Measurements from ENCODE around the gene FAM149A. TPM values are rescaled to one million over a fixed set of nuclear protein-coding genes. Genes with fewer than 3 reads are reported as not detected.

Gene FAM149A
- total RNA-seq = 10 to 100 TPM in 3 of 4 donors, 1 to 10 TPM in 1; 7.8 to 20.1 (median 13.8) TPM

DNA sequence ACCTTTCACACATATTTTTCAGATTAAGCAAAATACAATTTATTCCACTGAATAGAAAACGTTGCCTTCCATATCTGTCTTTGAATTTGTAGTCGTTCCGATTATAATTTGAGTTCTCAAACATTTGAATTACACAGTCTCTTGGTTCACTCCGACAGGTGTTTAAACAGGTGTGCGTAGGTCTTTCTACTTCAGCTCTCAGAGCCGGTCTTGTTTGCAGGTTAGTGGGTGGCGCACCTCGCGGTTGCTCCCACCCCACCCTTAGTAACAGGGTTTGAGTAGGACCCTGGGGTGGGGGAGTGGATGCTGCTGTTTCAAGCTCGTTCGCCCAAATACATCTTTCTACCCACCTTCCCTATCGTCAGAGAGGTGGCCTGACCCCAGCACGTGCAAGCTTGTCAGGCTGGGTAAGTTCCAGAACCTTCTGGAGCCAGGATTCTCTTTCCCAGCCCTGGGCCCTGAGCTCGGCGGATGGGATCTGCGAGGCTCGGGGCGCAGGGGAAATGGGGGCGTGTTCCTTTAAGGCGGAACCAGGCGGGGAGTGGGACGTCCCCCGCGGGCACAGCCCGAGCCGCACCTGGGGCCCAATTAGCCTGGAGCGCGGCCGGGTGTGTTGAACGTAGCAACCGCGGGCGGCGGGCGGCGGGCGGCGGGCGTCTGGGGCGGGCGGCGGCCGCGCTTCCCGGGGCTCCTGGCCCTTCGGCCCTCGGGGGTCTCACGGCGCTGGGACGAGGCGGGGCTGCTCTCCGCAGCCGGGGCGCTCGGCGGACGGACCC is at the start of gene FAM149A:
TSS of gene FAM149A (plus strand) at position 591 of the 776 bp plus-strand sequence.
- WGBS, 2 donors = 30 to 33% methylated on average over 31 to 33 of the region's 57 CpGs
- peak within 1 kb of the TSS in 2 of 4 donors; percentile 52 to 62 for H3K27ac ChIP-seq
- peak within 1 kb of the TSS; percentile 53 to 61 (median 58) for H3K4me3 ChIP-seq
- TF ChIP-seq, protein P1, sequence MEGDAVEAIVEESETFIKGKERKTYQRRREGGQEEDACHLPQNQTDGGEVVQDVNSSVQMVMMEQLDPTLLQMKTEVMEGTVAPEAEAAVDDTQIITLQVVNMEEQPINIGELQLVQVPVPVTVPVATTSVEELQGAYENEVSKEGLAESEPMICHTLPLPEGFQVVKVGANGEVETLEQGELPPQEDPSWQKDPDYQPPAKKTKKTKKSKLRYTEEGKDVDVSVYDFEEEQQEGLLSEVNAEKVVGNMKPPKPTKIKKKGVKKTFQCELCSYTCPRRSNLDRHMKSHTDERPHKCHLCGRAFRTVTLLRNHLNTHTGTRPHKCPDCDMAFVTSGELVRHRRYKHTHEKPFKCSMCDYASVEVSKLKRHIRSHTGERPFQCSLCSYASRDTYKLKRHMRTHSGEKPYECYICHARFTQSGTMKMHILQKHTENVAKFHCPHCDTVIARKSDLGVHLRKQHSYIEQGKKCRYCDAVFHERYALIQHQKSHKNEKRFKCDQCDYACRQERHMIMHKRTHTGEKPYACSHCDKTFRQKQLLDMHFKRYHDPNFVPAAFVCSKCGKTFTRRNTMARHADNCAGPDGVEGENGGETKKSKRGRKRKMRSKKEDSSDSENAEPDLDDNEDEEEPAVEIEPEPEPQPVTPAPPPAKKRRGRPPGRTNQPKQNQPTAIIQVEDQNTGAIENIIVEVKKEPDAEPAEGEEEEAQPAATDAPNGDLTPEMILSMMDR (IDR thresholded peaks at IDR 0.05) = no peak
- TF ChIP-seq EP300 (IDR thresholded peaks at IDR 0.05) = no peak
- TF ChIP-seq POLR2A (IDR thresholded peaks at IDR 0.05) = no peak
- peaks cover 0 to 17% (median 10%) of the 10 kb centered on the region in 4 donors for H3K4me1 ChIP-seq
- H3K36me3 ChIP-seq = no peaks in the 10 kb centered on the region
- no peaks in the 10 kb centered on the region for H3K9me3 ChIP-seq
- no peak for DNase-seq (ENCODE audit: low spot score in 2 of 2)
- H3K27me3 ChIP-seq = peaks cover 0 to 19% of the 10 kb centered on the region in 2 donors

DNA sequence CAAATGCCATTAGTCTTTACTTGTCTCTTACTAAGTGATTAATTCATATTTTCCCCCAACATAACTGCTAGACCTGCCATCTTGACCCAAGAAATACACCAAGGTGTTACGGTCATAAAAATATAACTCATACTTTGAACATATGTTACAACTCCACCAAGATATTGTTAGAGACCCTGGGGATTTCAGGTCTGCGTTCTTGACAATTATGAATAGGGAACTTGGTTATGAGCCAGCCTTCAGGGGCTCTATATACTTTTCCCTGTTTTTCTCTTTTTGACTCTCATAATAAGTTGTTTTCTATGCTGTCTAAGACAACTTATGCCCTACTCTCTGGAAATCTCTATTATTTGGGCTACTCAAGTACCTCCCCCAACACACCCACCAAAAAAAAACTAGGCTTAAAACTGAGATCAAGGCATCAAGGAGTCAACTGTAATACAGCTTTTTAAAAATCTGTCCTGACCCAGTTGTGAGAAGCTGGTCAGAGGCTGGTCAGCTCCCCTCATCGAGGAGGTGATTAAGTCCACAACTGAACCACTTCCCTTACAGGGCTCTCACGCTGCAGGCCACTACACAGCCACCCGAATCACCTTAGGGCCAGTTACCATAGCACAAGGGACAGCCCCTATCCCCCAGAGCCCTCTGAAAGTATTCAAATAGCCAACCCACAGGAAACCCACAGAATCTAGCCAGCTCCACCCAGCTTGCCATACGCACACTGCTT is 46.1 kb upstream of the FAM149A start:
- 70 to 77% methylated on average over 6 of the region's 6 CpGs for whole genome bisulfite sequencing, 2 donors
- no peak overlapping the region for H3K27ac ChIP-seq
- no peak for DNase-seq (ENCODE audit: low spot score in 2 of 2)
- H3K27me3 ChIP-seq = no peaks in the 10 kb centered on the region
- no peak overlapping the region for H3K4me3 ChIP-seq
- TF ChIP-seq POLR2A (IDR thresholded peaks at IDR 0.05) (no peak), EP300 (IDR thresholded peaks at IDR 0.05) (no peak)
- TF ChIP-seq, protein P1 (IDR thresholded peaks at IDR 0.05) = no peak
- H3K36me3 ChIP-seq = no peaks in the 10 kb centered on the region
- H3K4me1 ChIP-seq = no peaks in the 10 kb centered on the region
- H3K9me3 ChIP-seq = no peaks in the 10 kb centered on the region

DNA sequence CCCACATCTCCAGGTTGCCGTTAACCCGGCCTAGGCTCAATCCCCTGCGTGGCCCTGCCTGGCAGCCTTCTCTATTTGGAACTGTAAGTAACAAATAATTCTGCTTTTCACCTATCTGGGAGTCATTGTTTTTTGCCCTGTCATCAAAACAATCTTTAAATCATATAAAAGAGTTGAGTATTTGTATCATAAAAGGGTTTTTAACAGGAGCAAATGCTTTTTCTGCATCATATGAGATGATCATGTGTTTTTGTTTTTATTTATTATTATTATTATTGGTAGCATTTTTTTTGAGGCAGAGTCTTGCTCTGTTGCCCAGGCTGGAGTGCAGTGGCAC is 45.6 kb upstream of the FAM149A start:
- H3K4me1 ChIP-seq = no peaks in the 10 kb centered on the region
- H3K4me3 ChIP-seq = no peak overlapping the region
- no peak for DNase-seq (ENCODE audit: low spot score in 2 of 2)
- no peak overlapping the region for H3K27ac ChIP-seq
- no peaks in the 10 kb centered on the region for H3K9me3 ChIP-seq
- TF ChIP-seq, protein P1 (IDR thresholded peaks at IDR 0.05) = no peak
- TF ChIP-seq POLR2A (IDR thresholded peaks at IDR 0.05) (no peak), EP300 (IDR thresholded peaks at IDR 0.05) (no peak)
- H3K27me3 ChIP-seq = no peaks in the 10 kb centered on the region
- H3K36me3 ChIP-seq = no peaks in the 10 kb centered on the region
- 88 to 94% methylated on average over 3 of the region's 3 CpGs for WGBS, 2 donors

DNA sequence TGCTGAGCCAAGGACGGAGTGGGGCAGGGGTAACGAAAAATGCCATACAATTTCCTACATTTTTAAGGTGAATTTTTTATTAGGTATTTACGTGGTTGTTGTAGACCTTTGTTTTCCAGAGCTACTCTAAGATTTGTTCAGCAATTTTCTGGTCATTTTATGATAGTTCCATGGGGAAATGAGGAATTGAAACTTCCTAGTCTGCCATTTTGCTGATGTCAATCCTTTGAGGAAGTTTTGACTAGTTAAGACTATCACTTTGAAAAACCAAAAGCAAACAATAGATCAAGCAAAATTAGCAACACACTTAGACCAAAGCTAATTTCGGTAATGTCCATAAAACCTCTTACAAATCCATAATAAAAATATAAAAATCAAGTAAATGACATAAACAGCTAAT is 42.6 kb upstream of the FAM149A start:
- Histone ChIP-seq H3K9me3 (no peaks in the 10 kb centered on the region), H3K27me3 (no peaks in the 10 kb centered on the region), H3K4me3 (no peak overlapping the region), H3K4me1 (no peaks in the 10 kb centered on the region), H3K27ac (no peak overlapping the region), H3K36me3 (no peaks in the 10 kb centered on the region)
- TF ChIP-seq POLR2A (IDR thresholded peaks at IDR 0.05) (no peak), EP300 (IDR thresholded peaks at IDR 0.05) (no peak)
- TF ChIP-seq, protein P1 (IDR thresholded peaks at IDR 0.05) = no peak
- no peak for DNase-seq (ENCODE audit: low spot score in 2 of 2)
- 86 to 91% methylated on average over 4 of the region's 4 CpGs for WGBS, 2 donors

All from tibial nerve (tissue), 4 donors.